Neural crest cell (in vitro differentiated cells): ENCODE data around the gene ELOVL6. TPM values are rescaled to one million over a fixed set of nuclear protein-coding genes. Genes with fewer than 3 reads are reported as not detected.
"Not testable (repeated sequence)": the region's sequence is repeated elsewhere in the genome, so short reads cannot be mapped to it uniquely, and the experiment has no call there.

Experiments
- DNase-seq: peaks from one replicate; pipeline ENCODE4 v3.0.0; 2021; ENCODE audit warnings: low read depth, mixed read lengths, low spot score
- H3K27ac Mint-ChIP-seq: one replicate; pipeline ENCODE4 v1.8.0; 2021; ENCODE audit warnings: mild to moderate bottlenecking, mixed read lengths; ENCODE audit not compliant: unreplicated experiment
- H3K27me3 Mint-ChIP-seq: 2 replicates; pipeline ENCODE4 v1.8.0; 2021; ENCODE audit warnings: low read depth, mild to moderate bottlenecking, mixed read lengths
- H3K36me3 Mint-ChIP-seq: 2 replicates; pipeline ENCODE4 v1.8.0; 2021; ENCODE audit warnings: low read depth, mild to moderate bottlenecking, mixed read lengths
- H3K4me1 Mint-ChIP-seq: 2 replicates; pipeline ENCODE4 v1.8.0; 2021; ENCODE audit warnings: mixed read lengths
- H3K4me3 Mint-ChIP-seq: one replicate; pipeline ENCODE4 v1.8.0; 2021; ENCODE audit warnings: mild to moderate bottlenecking, mixed read lengths
- H3K9me3 Mint-ChIP-seq: 2 replicates; pipeline ENCODE4 v1.8.0; 2021; ENCODE audit warnings: mixed read lengths
- CTCF ChIP-seq: fragments of 200-600 bp; sonication (generic); conservative IDR thresholded peaks from 2 replicates; pipeline ENCODE4 v1.5.0; 2021; ENCODE audit warnings: antibody characterized with exemption, mild to moderate bottlenecking
- total RNA-seq: library from RNA; stranded (reverse); gene quantifications from 2 replicates; pipeline ENCODE4 v1.2.1, GENCODE V29; 2021

Gene ELOVL6
- total RNA-seq, 1 donor from 2014 or later: 105 TPM

DNA sequence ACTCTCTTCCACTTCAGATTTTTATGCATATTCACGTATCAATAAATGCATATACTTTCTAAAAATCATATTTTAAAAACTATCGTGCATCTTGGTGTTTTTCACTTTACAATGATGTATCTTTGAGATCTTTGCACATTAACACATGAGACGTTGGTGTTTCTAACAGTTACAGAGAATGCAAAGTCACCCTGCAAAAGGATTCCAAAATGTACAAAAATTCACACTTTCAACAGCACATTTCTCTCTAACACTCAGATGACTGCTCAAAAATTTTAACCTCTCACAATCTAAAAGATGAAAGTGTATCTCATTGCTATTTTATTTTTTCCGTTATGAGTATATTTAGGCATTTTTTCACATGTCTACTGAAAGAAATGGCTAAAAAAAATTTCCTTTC, 38.9 kb downstream of the ELOVL6 start:
- no peak for TF ChIP-seq CTCF
- Mint-ChIP-seq H3K27me3 (no peaks in the 10 kb centered on the region), H3K4me3 (no peak overlapping the region), H3K9me3 (no peaks in the 10 kb centered on the region), H3K27ac (no peak overlapping the region), H3K36me3 (peaks cover 4% of the 10 kb centered on the region), H3K4me1 (peaks cover 35% of the 10 kb centered on the region)
- no peak for DNase-seq

GRCh38 chr4:110157580-110157979, 40.8 kb downstream of the ELOVL6 start:
- no peaks in the 10 kb centered on the region for H3K27me3 Mint-ChIP-seq
- H3K9me3 Mint-ChIP-seq: no peaks in the 10 kb centered on the region
- H3K27ac Mint-ChIP-seq: no peak overlapping the region
- H3K4me3 Mint-ChIP-seq: no peak overlapping the region
- no peak for TF ChIP-seq CTCF
- DNase-seq: no peak
- no peaks in the 10 kb centered on the region for H3K36me3 Mint-ChIP-seq
- H3K4me1 Mint-ChIP-seq: peaks cover 35% of the 10 kb centered on the region

- H3K4me3 Mint-ChIP-seq, H3K36me3 Mint-ChIP-seq, DNase-seq, H3K9me3 Mint-ChIP-seq, H3K27me3 Mint-ChIP-seq, H3K27ac Mint-ChIP-seq: not testable (repeated sequence)
- H3K4me1 Mint-ChIP-seq: peaks cover 35% of the 10 kb centered on the region
These were observed 41.2 kb downstream of the ELOVL6 start for GRCh38 chr4:110157166-110157565.

DNA sequence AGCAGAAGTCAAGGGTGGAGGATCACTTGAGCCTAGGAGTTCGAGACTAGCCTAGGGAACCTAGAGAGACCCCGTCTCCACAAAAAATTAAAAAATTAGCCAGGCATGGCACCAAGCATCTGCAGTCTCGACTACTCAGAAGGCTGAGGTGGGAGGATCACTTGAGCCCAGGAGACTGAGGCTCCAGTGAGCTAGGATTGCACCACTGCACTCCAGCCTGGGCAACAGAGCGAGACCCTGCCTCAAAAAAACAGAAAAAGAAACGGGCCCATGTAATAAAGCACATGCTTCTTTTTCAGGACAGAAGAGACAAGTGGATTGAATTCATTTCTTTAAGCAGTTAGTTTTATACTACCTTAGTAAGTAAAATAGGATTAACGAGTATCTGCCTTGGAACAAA, 42.0 kb downstream of the ELOVL6 start:
- no peak overlapping the region for H3K4me3 Mint-ChIP-seq
- peaks cover 31% of the 10 kb centered on the region for H3K4me1 Mint-ChIP-seq
- DNase-seq: no peak
- no peak overlapping the region for H3K27ac Mint-ChIP-seq
- TF ChIP-seq CTCF: no peak
- H3K27me3 Mint-ChIP-seq: no peaks in the 10 kb centered on the region
- H3K36me3 Mint-ChIP-seq: no peaks in the 10 kb centered on the region
- no peaks in the 10 kb centered on the region for H3K9me3 Mint-ChIP-seq

- TF ChIP-seq CTCF: no peak
- Mint-ChIP-seq H3K4me3 (no peak overlapping the region), H3K27ac (no peak overlapping the region), H3K9me3 (no peaks in the 10 kb centered on the region), H3K36me3 (no peaks in the 10 kb centered on the region), H3K27me3 (no peaks in the 10 kb centered on the region), H3K4me1 (peaks cover 26% of the 10 kb centered on the region)
- no peak for DNase-seq
These were observed 42.8 kb downstream of the ELOVL6 start for GRCh38 chr4:110155654-110156053.

DNA sequence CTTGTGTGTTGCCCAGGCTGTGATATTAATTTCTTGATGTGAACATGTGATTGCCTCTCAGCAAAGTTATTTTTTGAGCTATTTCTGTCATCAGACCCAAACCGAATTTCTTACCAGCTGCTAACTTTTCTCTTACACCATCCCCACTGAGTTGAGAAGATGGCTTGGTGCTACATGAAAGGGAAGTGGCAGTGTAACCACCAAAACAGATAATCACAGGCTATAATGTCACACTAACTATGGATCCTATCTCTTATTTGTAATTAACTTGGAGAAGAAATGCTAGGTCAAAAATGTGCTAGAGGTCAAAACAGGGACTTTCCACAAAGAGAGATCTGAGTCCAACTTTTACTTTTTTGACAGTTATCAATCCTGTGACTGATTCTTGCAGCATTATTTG, 43.8 kb downstream of the ELOVL6 start:
- TF ChIP-seq CTCF: no peak
- Mint-ChIP-seq H3K9me3 (no peaks in the 10 kb centered on the region), H3K4me3 (no peak overlapping the region), H3K4me1 (peaks cover 22% of the 10 kb centered on the region), H3K36me3 (no peaks in the 10 kb centered on the region), H3K27ac (no peak overlapping the region), H3K27me3 (no peaks in the 10 kb centered on the region)
- DNase-seq: no peak
